GM21381 (cell line): ENCODE measurements around the gene DLGAP1.

Source experiments
- ATAC-seq: cut with Tn5 transposase; IDR thresholded peaks from one replicate; pipeline ENCODE4 v1.9.1; 2021; ENCODE audit warnings: mild to moderate bottlenecking, moderate library complexity; ENCODE audit not compliant: unreplicated experiment

The DLGAP1 gene

DNA sequence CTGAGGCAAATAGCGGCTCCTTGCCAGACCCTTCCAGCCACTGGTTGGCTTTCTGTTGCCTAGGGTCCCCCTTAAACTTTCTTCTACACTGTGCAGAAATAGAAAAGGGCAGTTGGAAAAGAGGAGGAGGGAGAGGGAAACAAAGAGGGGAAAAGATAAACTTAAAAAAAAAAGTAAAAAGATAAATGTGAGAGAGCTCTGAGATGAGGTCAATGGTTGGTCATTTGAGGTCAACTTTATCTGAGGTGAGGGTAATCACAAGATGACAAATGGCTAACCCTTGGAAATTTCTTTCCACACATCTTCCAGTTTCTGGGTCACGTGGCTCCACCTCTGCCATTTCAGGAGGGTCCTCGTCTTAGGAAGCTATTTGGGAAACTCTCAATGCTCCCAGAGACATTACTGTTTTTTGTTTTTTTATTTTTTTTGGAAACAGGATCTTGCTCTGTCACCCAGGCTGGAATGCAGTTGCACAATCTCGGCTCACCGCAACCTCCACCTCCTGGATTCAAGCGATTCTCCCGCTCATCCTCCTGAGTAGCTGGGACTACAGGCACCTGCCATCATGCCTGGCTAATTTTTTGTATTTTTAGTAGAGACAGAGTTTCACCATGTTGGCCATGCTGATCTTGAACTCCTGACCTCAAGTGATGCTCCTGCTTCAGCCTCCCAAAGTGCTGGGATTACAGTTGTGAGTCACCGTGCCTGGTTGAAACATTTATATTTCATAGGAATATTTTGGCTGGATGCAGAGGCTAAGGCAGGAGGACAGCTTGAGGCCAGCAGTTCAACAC, 805.3 kb downstream of the DLGAP1 start:
- no peak for ATAC-seq

DNA sequence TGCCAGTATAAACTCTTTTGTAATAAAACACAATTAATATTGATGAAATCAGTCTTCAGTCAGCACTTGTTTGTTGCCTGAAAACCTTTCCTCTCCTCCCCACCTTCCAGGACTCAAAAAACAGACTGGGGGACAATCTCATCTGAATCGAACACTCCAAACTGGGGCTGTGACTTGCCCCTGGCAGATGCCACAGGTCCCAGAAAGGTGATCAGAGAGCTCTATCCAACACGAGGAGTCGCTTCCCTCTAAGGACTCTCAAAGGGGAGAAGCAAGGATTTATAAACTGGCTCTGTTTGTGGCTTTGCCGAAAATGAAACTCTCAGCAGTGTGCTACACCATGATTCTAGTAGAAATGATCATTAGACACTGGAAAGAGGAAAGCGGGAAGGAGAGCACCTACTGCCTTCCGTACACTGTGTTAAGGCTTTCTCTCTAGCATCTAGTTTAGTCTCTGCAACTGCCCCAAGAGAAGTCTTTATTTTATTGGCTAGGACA, 805.9 kb downstream of the DLGAP1 start:
- no peak for ATAC-seq

DNA sequence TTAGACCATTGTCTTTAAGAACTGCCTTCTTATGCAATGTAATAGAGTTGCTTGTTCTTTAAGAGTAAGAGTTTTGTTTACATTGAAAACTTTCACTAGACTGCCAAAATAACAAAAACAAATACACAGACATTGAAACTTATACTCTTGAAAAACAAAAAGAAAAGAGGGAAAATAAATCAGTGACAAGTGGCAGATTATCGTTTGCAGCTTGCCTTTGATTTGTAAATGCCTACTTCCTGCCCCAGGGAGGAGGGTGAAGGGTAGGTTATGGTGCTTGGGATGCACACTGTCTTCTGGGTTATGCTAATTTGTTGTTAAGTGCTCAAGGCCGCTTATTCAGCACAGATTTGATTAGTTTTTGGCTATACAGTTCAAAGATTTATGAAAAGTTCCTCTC, 806.5 kb downstream of the DLGAP1 start:
- ATAC-seq = no peak

DNA sequence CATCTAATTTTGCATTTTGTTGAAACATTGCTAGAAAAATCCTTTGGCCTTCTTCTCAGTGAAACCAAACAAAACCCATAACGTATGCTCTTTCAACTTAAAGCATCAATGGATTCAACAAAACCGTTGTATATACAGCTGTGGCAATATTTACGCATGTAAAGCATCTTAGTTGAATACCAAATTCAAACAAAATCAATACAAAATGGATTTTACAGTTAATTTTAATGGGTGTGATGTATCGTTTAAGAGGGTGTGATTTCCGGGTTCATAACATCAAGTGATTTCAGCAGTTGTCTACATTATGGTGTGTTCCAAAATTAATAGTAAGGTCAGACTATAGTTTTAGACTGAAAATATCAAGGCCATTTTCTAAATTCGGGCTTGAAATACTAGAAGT, 806.9 kb downstream of the DLGAP1 start:
- no peak for ATAC-seq

DNA sequence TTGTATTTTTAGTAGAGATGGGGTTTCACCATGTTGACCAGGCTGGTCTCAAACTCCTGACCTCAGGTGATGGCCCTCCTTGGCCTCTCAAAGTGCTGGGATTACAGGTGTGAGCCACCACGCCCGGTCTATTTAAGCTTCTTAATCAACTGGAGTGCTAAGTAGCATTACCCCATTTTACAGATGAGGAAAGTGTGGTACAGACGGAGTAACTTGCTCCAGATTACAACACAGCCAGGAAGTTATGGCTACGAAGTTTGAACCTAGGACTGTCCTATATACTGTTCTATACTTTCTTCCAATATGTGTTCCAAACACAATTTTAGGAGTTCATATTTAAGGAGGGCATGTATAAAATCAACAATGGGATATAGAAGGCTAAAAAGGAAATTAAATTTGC, 807.5 kb downstream of the DLGAP1 start:
- ATAC-seq = no peak

DNA sequence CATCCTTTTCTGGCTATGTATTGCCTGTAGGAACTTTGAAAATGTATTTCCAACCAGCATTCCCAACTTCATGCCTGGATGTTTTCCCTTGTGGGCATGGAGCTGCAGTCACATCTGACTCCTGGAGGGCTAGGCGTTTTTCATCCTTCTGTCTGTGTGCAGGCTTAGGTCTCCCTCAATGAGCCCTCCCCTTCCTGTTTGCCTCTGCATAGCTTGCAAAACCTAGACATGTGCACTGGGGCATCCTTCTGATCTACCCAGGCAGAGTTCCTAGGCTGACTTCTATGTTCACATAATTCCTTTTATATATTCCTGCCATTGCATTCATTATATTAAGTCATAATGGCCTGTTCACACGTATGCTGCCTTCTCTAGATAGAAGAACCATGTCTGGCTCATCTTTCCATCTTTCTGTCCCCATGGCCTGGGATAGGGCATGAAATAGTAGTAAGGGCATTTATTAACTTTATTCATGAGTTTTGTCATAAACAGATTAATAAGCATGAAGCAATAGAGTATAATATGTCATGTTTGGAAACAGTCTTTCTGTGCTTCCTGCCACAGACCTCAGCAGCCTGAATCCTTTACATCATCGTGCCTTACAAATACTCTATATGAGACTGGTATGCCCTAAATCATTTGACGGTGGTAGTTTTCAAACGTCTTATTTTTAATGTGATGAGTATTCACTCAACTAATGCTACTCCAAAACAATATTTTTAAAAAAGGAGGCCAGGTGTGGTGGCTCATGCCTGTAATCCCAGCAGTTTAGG, 809.5 kb downstream of the DLGAP1 start:
- no peak for ATAC-seq

DNA sequence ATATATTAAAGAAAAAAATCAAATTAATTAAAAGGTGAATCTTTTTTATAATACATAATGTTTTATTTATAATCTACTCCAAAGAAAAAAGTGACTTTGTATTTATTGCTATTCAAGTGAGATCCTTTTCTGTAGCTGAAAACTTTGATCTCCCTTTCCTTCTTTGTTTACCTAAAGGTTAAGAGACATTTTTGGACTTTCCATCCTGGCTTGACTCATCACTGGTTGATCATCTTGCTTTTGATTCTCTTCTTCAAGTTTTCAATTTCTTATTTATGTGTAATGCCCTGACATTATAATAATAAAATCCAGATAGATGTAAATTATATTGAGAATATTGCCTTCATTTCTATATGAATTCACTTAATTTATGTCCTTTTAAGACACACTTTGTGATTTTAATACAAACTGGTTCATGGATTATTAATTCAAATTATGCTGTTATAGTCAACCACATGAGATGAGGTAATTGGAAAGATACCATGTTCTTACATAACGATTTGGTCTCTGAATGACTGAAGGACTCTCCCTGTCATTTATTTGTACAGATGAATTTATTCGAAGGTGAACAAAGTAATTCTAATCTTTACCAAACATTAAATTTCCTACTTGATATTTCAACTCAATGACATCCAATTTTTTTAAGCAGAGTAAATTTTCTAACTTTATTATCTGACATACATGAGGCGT, 820.7 kb downstream of the DLGAP1 start:
- ATAC-seq = no peak

DNA sequence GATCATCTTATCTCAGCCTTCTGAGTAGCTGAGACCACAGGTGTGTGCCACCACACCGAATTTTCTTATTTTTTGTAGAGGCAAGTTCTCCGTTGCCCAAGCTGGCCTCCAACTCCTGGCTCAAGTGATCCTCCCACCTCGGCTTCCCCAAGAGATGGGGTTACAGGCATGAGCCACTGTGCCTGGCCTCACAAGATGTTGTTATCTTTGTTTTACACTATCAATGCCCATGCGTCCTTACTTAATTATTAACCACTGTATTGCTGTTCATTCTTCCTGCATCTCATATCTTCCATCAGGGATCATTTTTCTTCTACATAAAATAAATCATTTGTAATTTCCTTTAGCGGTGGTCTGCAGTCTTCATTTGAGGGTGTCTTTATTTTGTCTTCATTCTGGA, 823.2 kb downstream of the DLGAP1 start:
- ATAC-seq = no peak

DNA sequence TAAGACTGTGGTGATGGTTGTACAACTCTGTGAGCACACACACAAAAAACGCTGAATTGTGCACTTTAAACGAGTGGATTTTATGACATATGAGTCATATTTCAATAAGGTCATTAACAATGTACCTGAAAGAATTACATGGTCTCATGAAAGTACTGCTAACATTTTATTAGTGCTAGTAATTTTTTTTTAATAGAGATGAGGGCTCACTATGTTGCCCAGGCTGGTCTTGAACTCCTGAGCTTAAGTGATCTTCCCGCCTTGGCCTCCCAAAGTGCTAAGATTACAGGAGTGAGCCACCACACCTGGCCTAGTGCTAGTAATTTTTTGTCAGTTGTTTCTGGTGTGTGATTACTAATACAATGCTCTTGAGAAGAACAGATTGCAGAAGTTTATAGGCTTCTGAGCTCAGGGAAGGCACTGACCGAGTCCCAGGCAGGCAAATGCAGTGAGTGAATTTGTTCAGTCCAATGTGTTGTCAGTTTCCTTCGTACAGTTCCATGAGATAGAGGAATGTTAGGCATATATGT, 828.1 kb downstream of the DLGAP1 start:
- ATAC-seq = no peak

DNA sequence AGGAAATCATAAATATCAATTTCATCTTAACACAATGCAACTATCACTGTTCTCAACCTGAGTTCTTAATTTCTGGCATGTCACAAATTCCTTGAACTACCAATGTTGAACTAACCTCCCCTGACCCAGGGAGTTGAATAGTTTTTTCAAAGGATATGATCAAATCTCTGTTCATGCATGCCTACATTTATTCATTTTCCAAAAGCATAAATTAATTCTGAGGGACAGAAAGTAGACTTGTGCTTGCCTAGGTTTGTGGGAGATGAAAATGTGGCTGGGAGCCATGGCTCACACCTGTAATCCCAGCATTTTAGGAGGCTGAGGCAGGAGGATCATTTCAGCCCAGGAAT, 829.4 kb downstream of the DLGAP1 start:
- ATAC-seq = no peak

DNA sequence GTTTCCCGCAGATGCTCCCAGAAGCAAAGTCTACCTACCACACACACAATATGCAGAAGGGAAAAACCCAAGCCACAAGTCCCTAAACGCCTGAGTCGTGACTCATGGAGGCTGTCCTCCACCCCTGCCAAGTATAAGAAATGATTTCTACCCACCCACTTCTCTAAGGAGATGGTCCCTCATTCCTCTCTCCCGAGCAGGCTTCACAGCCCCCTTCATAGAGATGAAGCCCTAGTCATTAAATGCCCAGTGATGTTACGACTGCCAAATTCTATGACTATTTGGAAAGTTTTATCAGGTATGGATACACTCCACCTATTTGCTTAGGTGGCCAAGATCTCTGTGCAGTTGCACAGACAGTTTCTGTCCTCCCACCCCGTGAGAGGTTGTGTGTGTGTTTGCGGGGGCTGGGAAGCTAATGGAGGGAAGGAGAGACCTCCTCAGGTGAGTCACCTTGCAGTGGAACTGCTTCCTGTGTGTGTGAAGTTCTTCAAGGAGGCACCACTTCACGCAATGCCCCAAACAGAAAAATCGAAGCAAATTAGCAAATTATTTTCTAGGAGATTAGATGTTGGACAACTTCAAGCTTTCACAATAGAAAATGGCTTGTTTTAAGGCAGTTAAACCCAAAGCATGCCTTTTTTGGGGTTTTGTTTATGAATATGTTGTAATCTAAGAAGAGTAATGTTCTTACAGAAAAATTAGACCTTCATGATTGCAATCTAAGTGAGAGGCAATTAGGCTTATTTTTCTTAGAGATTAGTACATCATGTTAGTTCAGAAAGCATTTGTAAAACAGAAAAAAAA, 830.0 kb downstream of the DLGAP1 start:
- ATAC-seq = no peak

DNA sequence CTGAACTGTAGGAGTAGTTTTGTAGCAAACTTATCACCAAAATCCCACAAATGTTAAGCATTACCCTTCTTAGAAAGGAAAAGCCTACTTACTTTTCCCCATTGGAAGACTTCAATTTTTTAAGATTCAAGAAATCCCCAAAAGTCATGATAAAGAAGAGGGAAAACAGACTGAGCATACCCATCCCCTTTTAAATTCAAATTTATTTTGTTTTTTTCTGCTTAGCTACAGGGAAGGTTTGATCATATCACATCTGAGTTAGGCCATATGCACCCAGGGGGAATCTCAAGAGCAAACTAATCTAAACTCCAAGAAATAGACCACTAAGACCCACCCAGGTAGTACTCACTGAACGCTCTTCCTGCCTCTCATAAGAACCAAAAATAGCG, 830.6 kb downstream of the DLGAP1 start:
- ATAC-seq = no peak

DNA sequence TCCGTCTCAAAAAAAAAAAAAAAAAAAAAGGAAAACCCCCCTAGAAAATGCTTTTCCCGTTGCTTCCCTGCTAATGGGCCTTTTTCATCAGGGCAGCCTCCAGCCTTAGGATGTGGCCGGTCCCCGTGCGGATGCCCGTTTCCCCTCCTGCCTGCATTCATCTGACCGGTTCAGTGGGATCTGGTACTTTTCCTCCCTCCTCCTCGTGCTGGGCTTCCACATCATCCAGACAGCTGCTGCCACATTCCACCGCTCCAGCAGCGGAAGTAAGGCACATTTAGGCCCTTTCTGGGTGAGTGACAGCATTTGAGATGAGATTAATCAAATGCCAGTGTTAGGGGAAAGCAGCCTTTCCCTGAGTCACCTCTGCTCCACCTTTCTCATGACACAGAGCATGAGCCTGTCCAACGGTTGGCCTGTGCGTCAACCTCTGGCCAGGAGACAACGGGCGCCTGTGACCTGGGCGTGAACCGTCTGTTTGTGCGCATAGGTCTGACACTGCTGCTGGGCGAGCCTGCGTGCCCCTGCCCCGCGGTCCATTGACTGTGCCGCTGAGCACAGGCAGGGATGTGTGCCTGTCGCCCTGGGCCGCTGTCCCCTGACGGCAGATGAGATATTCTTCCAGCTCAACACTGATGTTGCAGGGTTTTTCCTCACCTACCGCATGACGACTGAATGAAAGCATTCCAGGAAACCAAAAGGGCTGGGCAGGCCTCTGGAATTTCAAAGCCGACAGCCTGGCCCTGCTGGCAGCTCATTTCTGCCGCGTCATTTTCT, 831.1 kb downstream of the DLGAP1 start:
- ATAC-seq = no peak

DNA sequence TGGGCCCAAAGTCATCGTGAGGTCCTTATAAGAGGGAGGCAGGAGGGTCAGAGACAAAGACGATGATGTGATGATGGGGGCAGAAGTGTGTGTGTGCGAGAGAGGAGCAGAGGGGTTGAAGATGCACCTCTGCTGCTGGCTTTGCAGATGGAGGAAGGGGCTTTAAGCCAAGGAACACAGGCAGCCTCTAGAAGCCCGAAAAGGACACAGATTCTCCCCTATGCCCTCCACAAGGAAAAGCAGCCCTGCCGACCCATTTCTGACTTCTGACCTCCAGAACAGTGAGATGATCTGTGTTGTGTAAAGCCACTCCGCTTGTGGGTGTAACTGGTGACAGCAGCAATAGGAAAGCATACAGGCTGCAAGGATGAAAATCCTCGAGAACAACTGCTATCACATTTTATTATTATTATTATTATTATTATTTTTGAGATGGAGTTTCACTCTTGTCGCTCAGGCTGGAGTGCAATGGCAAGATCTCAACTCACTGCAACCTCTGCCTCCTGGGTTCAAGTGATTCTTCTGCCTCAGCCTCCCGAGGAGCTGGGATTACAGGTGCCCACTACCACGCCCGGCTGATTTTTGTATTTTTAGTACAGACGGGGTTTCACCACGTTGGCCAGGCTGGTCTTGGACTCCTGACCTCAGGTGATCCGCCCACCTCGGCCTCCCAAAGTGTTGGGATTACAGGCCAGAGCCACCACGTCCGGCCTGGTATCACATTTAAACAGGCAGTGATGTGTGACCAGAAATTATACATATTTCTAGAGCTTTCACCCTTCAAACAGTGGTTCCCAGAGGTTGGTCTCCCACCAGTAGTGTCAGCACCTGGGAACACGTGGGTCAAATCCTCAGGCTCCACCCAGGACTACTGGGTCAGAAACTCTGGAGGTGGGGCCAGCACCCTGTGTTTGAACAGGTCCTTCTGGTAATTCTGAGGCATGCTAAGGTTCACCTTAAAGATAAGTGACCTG, 834.7 kb downstream of the DLGAP1 start:
- ATAC-seq = no peak

DNA sequence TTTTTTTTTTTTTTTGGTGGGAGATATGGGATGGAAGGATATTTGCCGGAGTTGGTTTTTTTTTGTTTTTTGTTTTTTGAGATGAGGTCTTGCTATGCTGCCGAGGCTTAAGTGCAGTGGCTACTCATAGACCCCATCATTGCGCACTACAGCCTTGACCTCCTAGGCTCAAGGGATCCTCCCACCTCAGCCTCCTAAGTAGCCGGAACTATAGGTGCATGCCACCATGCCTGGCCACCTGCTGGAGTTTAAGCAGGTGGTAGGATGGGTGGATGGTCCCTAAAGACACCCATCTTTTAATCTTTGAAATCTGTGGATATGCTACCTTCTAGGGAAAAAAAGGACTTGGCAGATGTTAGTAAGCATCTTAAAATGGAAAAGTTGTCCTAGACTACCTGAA, 835.4 kb downstream of the DLGAP1 start:
- no peak for ATAC-seq

DNA sequence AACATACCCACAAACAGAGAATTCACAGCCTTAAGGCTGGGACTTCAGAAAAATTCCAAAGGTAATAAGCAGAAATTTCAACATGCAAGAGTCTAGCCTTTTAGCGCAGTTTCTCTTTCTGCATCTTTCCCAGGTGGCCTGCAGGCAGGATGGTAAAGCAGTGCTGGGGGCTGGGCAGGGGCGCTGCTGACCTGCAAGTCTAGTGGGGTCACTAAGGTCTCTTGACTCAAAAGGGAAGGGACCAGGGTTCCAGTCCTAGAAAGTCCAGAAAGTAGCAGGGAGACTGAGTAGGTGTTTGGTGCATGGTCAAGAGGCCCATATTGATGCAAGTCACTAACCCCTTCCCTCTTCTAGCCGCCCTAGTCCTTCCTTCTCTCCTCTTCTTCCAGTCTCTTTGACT, 835.9 kb downstream of the DLGAP1 start:
- no peak for ATAC-seq

DNA sequence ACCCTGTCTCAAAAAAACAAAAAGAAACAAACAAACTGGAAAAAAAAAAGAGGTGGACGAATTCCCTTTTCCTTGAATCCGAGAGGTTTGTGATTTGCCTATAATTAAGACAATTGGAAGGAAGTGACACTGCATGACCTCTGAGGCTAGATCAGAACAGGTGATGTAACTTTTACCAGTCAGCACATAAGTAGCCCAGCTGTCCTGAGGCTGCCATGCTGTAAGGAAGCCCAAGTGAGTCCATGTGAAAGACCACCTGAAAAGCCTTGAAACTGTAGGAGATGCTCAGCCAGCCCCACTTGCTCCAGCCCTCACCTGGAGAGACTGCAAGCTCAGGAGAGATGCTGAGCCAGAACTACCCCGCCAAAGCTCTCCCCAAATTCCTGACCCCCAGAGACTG, 838.4 kb downstream of the DLGAP1 start:
- no peak for ATAC-seq

DNA sequence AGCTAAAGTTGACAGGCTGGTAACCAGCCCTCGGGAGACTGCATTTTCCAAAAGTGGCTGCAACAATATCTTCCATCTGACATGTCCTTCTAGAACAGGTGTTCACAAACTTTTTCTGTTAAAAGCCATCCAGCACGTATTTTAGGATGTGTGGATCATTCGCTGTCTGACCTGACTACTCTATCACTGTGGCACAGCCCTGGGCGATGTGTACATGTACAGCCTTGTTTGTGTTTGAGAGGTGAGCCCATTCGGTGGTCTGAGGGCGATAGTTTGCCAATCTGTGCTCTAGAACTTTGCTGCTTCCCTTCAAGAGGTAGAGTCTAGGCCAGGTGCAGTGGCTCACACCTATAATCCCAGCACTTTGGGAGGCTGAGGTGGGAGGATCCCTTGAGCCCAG, 839.0 kb downstream of the DLGAP1 start:
- ATAC-seq = no peak
